Measurements from ENCODE around the gene PTCH1. TPM values are rescaled to one million over a fixed set of nuclear protein-coding genes. Genes with fewer than 3 reads are reported as not detected.

PTCH1 gene
- total RNA-seq, 2 experiments from 2014 or later: 15.8 to 17.0 TPM

- no peak overlapping the region for H3K27ac Mint-ChIP-seq
- no peaks in the 10 kb centered on the region for H3K36me3 Mint-ChIP-seq (ENCODE audit: low read depth)
Observed at GRCh38 chr9:95552255-95552654, 35.5 kb upstream of the PTCH1 start.

GRCh38 chr9:95551406-95551805 lies 34.6 kb upstream of the PTCH1 start:
- Mint-ChIP-seq H3K27ac (no peak overlapping the region), H3K36me3 (ENCODE audit: low read depth) (no peaks in the 10 kb centered on the region), H3K4me1 (ENCODE audit: low read depth) (peaks cover 3% of the 10 kb centered on the region), H3K27me3 (peaks cover 52% of the 10 kb centered on the region), H3K4me3 (no peak overlapping the region), H3K9me3 (no peaks in the 10 kb centered on the region)
- POLR2A ChIA-PET: no interaction called here
- H3K9me3 ChIP-seq (ENCODE audit: control insufficient read depth in 1 of 2, insufficient read depth in 1 of 2, low read length in 2 of 2): peaks cover 0 to 5% of the 10 kb centered on the region in 2 experiments
- H3K27me3 ChIP-seq (ENCODE audit: control insufficient read depth in 1 of 2, insufficient read depth in 2 of 2, low read length in 2 of 2): peaks cover 13 to 18% of the 10 kb centered on the region in 2 experiments
- intact Hi-C loops (cut with DNase I, micrococcal nuclease): no loop called here
- DNase-seq: no peak
- H3K27ac ChIP-seq (ENCODE audit: low read depth in 1 of 2, low read length in 2 of 2): no peak overlapping the region
- no peaks in the 10 kb centered on the region for H3K36me3 ChIP-seq (ENCODE audit: insufficient read depth, low read length)
- CTCF ChIA-PET: no interaction called here
- no peak overlapping the region for H3K4me3 ChIP-seq (ENCODE audit: low read length)
- TF ChIP-seq CTCF (IDR thresholded peaks at IDR 0.05): no peak
- ATAC-seq (ENCODE audit: poor library complexity): no peak
- peaks cover 3% of the 10 kb centered on the region for H3K4me1 ChIP-seq (ENCODE audit: insufficient read depth, low read length)

More at GRCh38 chr9:95552255-95552654, 35.5 kb upstream of the PTCH1 start:
- Histone ChIP-seq H3K27ac (ENCODE audit: low read depth in 1 of 2, low read length in 2 of 2) (no peak overlapping the region), H3K36me3 (ENCODE audit: insufficient read depth, low read length) (no peaks in the 10 kb centered on the region), H3K4me3 (ENCODE audit: low read length) (no peak overlapping the region), H3K4me1 (ENCODE audit: insufficient read depth, low read length) (peaks cover 3% of the 10 kb centered on the region), H3K27me3 (ENCODE audit: control insufficient read depth in 1 of 2, insufficient read depth in 2 of 2, low read length in 2 of 2) (peaks cover 13 to 18% of the 10 kb centered on the region in 2 experiments), H3K9me3 (ENCODE audit: control insufficient read depth in 1 of 2, insufficient read depth in 1 of 2, low read length in 2 of 2) (peaks cover 0 to 5% of the 10 kb centered on the region in 2 experiments)
- Mint-ChIP-seq H3K4me3 (no peak overlapping the region), H3K4me1 (ENCODE audit: low read depth) (peaks cover 3% of the 10 kb centered on the region), H3K9me3 (no peaks in the 10 kb centered on the region), H3K27me3 (peaks cover 58% of the 10 kb centered on the region)
- no peak for ATAC-seq (ENCODE audit: poor library complexity)
- intact Hi-C loops (cut with DNase I, micrococcal nuclease): no loop called here
- ChIA-PET POLR2A (no interaction called here), CTCF (interaction anchor here (0.6 kb wide), 1 partner anchor 89 kb away, joined by 6 read pairs; no protein-coding TSS in a partner anchor)
- no peak for TF ChIP-seq CTCF (IDR thresholded peaks at IDR 0.05)
- no peak for DNase-seq

GRCh38 chr9:95545831-95546567 lies 29.2 kb upstream of the PTCH1 start:
- ATAC-seq (ENCODE audit: poor library complexity): no peak
- Mint-ChIP-seq H3K4me1 (ENCODE audit: low read depth) (no peaks in the 10 kb centered on the region), H3K9me3 (no peaks in the 10 kb centered on the region), H3K36me3 (ENCODE audit: low read depth) (no peaks in the 10 kb centered on the region), H3K27ac (no peak overlapping the region), H3K4me3 (no peak overlapping the region), H3K27me3 (peaks cover 11% of the 10 kb centered on the region)
- H3K4me1 ChIP-seq (ENCODE audit: insufficient read depth, low read length): no peaks in the 10 kb centered on the region
- no peaks in the 10 kb centered on the region for H3K27me3 ChIP-seq (ENCODE audit: control insufficient read depth in 1 of 2, insufficient read depth in 2 of 2, low read length in 2 of 2)
- H3K9me3 ChIP-seq (ENCODE audit: control insufficient read depth in 1 of 2, insufficient read depth in 1 of 2, low read length in 2 of 2): no peaks in the 10 kb centered on the region
- no peak for TF ChIP-seq CTCF (IDR thresholded peaks at IDR 0.05)
- ChIA-PET CTCF (no interaction called here), POLR2A (no interaction called here)
- DNase-seq: no peak
- H3K27ac ChIP-seq (ENCODE audit: low read depth in 1 of 2, low read length in 2 of 2): no peak overlapping the region
- no peaks in the 10 kb centered on the region for H3K36me3 ChIP-seq (ENCODE audit: insufficient read depth, low read length)
- intact Hi-C loops (cut with DNase I, micrococcal nuclease): no loop called here
- H3K4me3 ChIP-seq (ENCODE audit: low read length): no peak overlapping the region

Data from CD4-positive, alpha-beta T cell (primary cell).